Right lobe of liver (tissue), 6 donors: ENCODE results near the gene TCF12. TPM values are rescaled to one million over a fixed set of nuclear protein-coding genes. Genes with fewer than 3 reads are reported as not detected.

ENCODE experiments used
- ATAC-seq, 4 donors: fragments of 200-7000 bp; cut with Tn5 transposase; one replicate each; pipeline ENCODE4 v1.9.1; 2020; ENCODE audit warnings: mild to moderate bottlenecking in 4 of 4, moderate library complexity in 4 of 4
- DNase-seq, 3 donors: peaks; one replicate each; pipeline ENCODE4 v3.0.0-alpha.2; 2020
- H3K27ac ChIP-seq, 3 donors: fragments of 200-600 bp; one replicate each; pipeline ENCODE4 v1.8.0; 2022
- H3K27me3 ChIP-seq, 2 donors: fragments of 200-600 bp; one replicate each; pipeline ENCODE4 v1.8.0; 2022
- H3K36me3 ChIP-seq, 4 donors: fragments of 200-600 bp; sonication (generic) in 1 of 4; one replicate each; pipeline versions ENCODE4 v1.5.1 to v1.8.0; 2017 to 2022; ENCODE audit warnings: control low read depth in 1 of 4
- H3K4me1 ChIP-seq, 4 donors: fragments of 200-600 bp; sonication (generic) in 1 of 4; one replicate each; pipeline versions ENCODE4 v1.5.1 to v1.8.0; 2017 to 2022; ENCODE audit warnings: control low read depth in 1 of 4
- H3K4me3 ChIP-seq, 3 donors: fragments of 200-600 bp; one replicate each; pipeline ENCODE4 v1.8.0; 2022
- H3K9me3 ChIP-seq, 4 donors: fragments of 200-600 bp; sonication (generic) in 1 of 4; one replicate each; pipeline versions ENCODE4 v1.5.1 to v1.8.0; 2017 to 2022; ENCODE audit warnings: control low read depth in 1 of 4
- CTCF ChIP-seq, 4 donors: fragments of 200-600 bp in 3 of 4; fragments of 450-650 bp in 1 of 4; IDR thresholded peaks; one replicate each; pipeline versions ENCODE4 v1.5.1 to v1.8.0; 2016 to 2022; ENCODE audit warnings: antibody characterized with exemption in 4 of 4, mild to moderate bottlenecking in 2 of 4
- POLR2A ChIP-seq: fragments of 450-650 bp; IDR thresholded peaks from one replicate; pipeline ENCODE4 v1.6.1; 2017; ENCODE audit warnings: antibody characterized with exemption, mild to moderate bottlenecking
- WGBS: methylation state at CpG from one replicate; pipeline ENCODE4 v1.1.6; 2018; ENCODE audit warnings: low coverage, low lambda C conversion rate; ENCODE audit not compliant: insufficient coverage; ENCODE audit errors: missing lambda C conversion rate; 5-methylcytosine and 5-hydroxymethylcytosine counted together
- intact Hi-C, 2 donors: fragments of 100-400 bp; cut with DNase I; formaldehyde crosslinking; loops; one replicate each; pipeline versions ENCODE4 v1.11.2 to v1.14.1; 2022
- total RNA-seq, 6 experiments: library from RNA; depleted of rRNA in 2 of 6; stranded (reverse); fragments of >200 nt in 2 of 6; fragmentation: NEBNext Ultra II Directional in 3 of 6; extraction: Animal tissue kit (Norgen Biotek cat#: 25700) in 3 of 6; gene quantifications; one replicate each; pipeline versions ENCODE4 v1.1.0 to v1.2.4, GENCODE V29; 2016 to 2023
- donor health status: DM: no; HTN: yes; CAD: no.
- donor health status: DM: no; HTN: no; CAD: no.
- donor health status: DM: no; HTN: no; CAD: no.
- donor health status: DM: no; HTN: yes; CAD: no.
- donor health status: DM: no; HTN: yes; CAD: no.

TCF12 gene
- total RNA-seq, 6 experiments from 2014 or later = 28.9 to 41.9 (median 35.3) TPM

DNA sequence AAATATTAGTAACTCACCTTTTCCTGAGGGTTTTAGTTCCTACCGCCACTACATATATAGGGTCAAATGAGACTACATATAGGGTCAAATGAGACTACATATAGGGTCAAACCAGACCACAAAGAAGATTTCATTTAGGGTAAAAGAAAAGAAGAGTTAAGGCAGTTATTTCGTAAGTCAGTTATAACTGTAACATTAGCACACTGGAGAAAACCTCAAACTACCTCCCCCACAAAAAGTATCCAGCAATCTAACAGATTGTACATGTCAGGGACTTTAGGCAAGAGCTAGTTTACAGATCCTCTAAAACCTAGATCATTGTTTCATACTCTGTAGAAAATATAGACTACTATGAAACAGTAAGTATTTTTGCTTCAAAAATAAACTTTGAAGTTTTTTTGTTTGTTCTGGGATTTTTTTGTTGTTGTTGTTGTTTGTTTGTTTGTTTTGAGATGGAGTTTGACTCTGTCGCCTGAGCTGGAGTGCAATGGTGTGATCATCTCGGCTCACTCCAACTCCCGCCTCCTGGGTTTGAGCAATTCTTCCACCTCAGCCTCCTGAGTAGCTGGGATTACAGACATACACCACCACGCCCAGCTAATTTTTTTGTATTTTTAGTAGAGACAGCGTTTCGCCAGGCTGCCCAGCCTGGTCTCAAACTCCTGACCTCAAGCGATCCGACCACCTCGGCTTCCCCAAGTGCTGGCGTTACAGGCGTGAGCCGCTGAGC lies 365.5 kb downstream of the TCF12 start:
- Histone ChIP-seq H3K4me3 (no peak overlapping the region), H3K27ac (no peak overlapping the region), H3K36me3 (peaks cover 0 to 36% (median 10%) of the 10 kb centered on the region in 4 donors), H3K9me3 (no peaks in the 10 kb centered on the region), H3K4me1 (no peaks in the 10 kb centered on the region), H3K27me3 (no peaks in the 10 kb centered on the region)
- TF ChIP-seq CTCF (IDR thresholded peaks at IDR 0.05) (no peak), POLR2A (no peak)
- ATAC-seq (no peak), DNase-seq (no peak)
- 77% methylated on average over 13 of the region's 14 CpGs for WGBS
- intact Hi-C loops = no loop called here

GRCh38 chr15:57284535-57284934 lies 366.1 kb downstream of the TCF12 start:
- no peaks in the 10 kb centered on the region for H3K4me1 ChIP-seq
- no peak overlapping the region for H3K4me3 ChIP-seq
- no peak for ATAC-seq
- WGBS = 47% methylated on average over 3 of the region's 3 CpGs
- H3K27me3 ChIP-seq = no peaks in the 10 kb centered on the region
- no peak for TF ChIP-seq CTCF (IDR thresholded peaks at IDR 0.05)
- TF ChIP-seq POLR2A = no peak
- intact Hi-C loops = no loop called here
- DNase-seq = no peak
- no peak overlapping the region for H3K27ac ChIP-seq
- no peaks in the 10 kb centered on the region for H3K9me3 ChIP-seq
- H3K36me3 ChIP-seq = peaks cover 0 to 36% (median 10%) of the 10 kb centered on the region in 4 donors

DNA sequence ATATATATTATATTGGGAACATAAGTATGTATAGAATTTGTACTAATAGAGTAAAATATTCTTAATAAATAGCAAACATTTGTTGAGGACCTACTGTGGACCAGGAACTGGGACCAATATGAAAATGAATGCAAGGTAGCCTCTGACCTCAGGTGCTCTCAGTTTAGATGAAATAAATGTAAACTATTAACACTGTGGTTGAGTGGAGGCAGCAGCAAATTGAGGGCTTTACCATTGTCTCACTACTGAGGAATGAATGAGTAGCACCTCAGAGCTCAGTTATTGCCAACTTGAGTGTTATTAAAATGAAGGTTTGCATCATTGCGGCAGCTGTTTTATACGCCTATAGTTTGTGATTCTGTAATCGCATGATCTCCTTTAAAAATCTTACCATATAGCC lies 366.9 kb downstream of the TCF12 start:
- TF ChIP-seq POLR2A (no peak), CTCF (IDR thresholded peaks at IDR 0.05) (no peak)
- H3K9me3 ChIP-seq = no peaks in the 10 kb centered on the region
- no peak overlapping the region for H3K27ac ChIP-seq
- intact Hi-C loops = no loop called here
- 94% methylated on average over 3 of the region's 3 CpGs for WGBS
- no peak overlapping the region for H3K4me3 ChIP-seq
- no peaks in the 10 kb centered on the region for H3K4me1 ChIP-seq
- H3K27me3 ChIP-seq = no peaks in the 10 kb centered on the region
- ATAC-seq (no peak), DNase-seq (no peak)
- H3K36me3 ChIP-seq = peaks cover 0 to 36% (median 10%) of the 10 kb centered on the region in 4 donors

DNA sequence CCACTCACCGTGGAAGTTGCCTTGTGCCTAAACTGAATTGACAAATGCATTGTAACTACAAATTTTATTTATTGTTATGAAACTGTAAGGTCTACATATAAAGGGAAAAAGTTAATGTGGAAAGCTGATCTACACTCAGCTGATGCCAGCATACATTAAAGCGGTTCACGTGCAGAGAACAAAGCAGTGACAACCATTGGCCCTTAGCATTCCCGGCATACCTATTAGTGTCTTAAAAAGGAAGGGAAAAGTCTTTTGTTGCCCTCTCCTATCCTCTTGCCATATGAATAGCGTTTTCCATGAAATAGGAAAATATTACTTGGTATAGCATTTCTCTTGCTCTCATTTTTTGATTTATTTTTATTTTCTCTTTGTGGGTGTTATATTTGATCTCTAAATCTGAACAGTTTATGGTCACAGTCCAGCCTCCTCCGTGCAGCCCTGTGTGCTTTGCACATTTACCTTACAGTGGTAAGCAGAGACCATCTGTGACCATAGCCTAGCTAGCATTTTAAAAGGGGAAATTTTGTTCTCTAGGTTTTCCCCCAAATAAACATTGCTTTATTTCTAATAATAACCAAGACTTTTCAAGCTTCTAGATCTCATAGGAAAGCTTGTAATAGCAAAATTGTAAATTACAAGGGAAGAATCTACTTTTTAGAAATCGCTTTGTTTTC lies 368.1 kb downstream of the TCF12 start:
- H3K27me3 ChIP-seq = no peaks in the 10 kb centered on the region
- H3K27ac ChIP-seq = no peak overlapping the region
- H3K4me3 ChIP-seq = no peak overlapping the region
- DNase-seq (no peak), ATAC-seq (no peak)
- no peaks in the 10 kb centered on the region for H3K9me3 ChIP-seq
- intact Hi-C loops = no loop called here
- TF ChIP-seq POLR2A (no peak), CTCF (IDR thresholded peaks at IDR 0.05) (no peak)
- WGBS = 89% methylated on average over 7 of the region's 7 CpGs
- peaks cover 0 to 32% (median 10%) of the 10 kb centered on the region in 4 donors for H3K36me3 ChIP-seq
- no peaks in the 10 kb centered on the region for H3K4me1 ChIP-seq
